Panc1 (cell line): ENCODE data around the gene OPA1. TPM values are rescaled to one million over a fixed set of nuclear protein-coding genes. Genes with fewer than 3 reads are reported as not detected.

Experiments
- ATAC-seq: fragments of 200-7000 bp; cut with Tn5 transposase; 2 replicates; pipeline ENCODE4 v1.9.1; 2020; ENCODE audit warnings: mild to moderate bottlenecking, moderate library complexity
- BruUV-seq: library from RNA; stranded (reverse); fragments of 400-500 nt; replicated peaks from 2 replicates; lab custom pipeline; 2021; lab: Mats Ljungman, UMichigan
- CTCF ChIA-PET: fragments of 300-600 bp; sonication (Branson Sonifier 250); formaldehyde crosslinking; loops from one replicate; lab custom pipeline; 2022; ENCODE audit warnings: antibody characterized with exemption; lab: Charles Lee
- POLR2A ChIA-PET: fragments of 300-600 bp; sonication (Branson Sonifier 250); formaldehyde crosslinking; loops from one replicate; lab custom pipeline; 2022; ENCODE audit warnings: antibody characterized with exemption; lab: Charles Lee
- DNase-seq: peaks from one replicate; pipeline ENCODE4 v3.0.0-alpha.2; 2010; ENCODE audit warnings: low read depth, low spot score
- H3K27ac ChIP-seq: 2 replicates; pipeline ENCODE4 v1.5.1; 2011; ENCODE audit warnings: mild to moderate bottlenecking, low read length, inconsistent platforms
- H3K27me3 ChIP-seq: fragments of 200-500 bp; sonication (Bioruptor generic); 2 replicates; pipeline ENCODE4 v1.6.0; 2014; ENCODE audit warnings: low read length, inconsistent platforms; ENCODE audit not compliant: control insufficient read depth, insufficient read depth
- H3K36me3 ChIP-seq: fragments of 200-500 bp; sonication (Bioruptor generic); 2 replicates; pipeline ENCODE4 v1.5.1; 2014; ENCODE audit warnings: inconsistent platforms, mild to moderate bottlenecking, low read length, moderate library complexity; ENCODE audit not compliant: control insufficient read depth, insufficient read depth
- H3K4me1 ChIP-seq: 2 replicates; pipeline ENCODE4 v1.5.1; 2011; ENCODE audit warnings: inconsistent platforms, mild to moderate bottlenecking, low read length, moderate library complexity; ENCODE audit not compliant: control insufficient read depth, insufficient read depth
- H3K4me3 ChIP-seq, 2 experiments: 2 replicates each; pipeline ENCODE4 v1.5.1; 2011 to 2012; ENCODE audit warnings: low read depth in 2 of 2, low read length in 2 of 2, mild to moderate bottlenecking in 2 of 2, inconsistent platforms in 1 of 2, moderate library complexity in 1 of 2
- H3K9me3 ChIP-seq: fragments of 200-500 bp; sonication (Bioruptor generic); 2 replicates; pipeline ENCODE4 v1.5.1; 2014; ENCODE audit warnings: low read depth, mild to moderate bottlenecking, inconsistent platforms, low read length, moderate library complexity; ENCODE audit not compliant: control insufficient read depth, insufficient read depth
- CTCF ChIP-seq: fragments of 450-650 bp; IDR thresholded peaks from 2 replicates; pipeline ENCODE4 v1.5.1; 2017; ENCODE audit warnings: mild to moderate bottlenecking
- POLR2AphosphoS5 ChIP-seq: IDR thresholded peaks from 2 replicates; pipeline ENCODE4 v1.6.1; 2012; ENCODE audit warnings: mild to moderate bottlenecking, low read depth, low read length, moderate library complexity
- REST ChIP-seq, 2 experiments: IDR thresholded peaks; 2 replicates each; pipeline ENCODE4 v1.6.1; 2011 to 2012; ENCODE audit warnings: low read depth in 2 of 2, control low read depth in 1 of 2, low read length in 1 of 2, mild to moderate bottlenecking in 1 of 2, moderate library complexity in 1 of 2; ENCODE audit not compliant: insufficient read depth in 1 of 2
- SIN3A ChIP-seq: IDR thresholded peaks from 2 replicates; pipeline ENCODE4 v1.6.1; 2012; ENCODE audit warnings: low read depth, mild to moderate bottlenecking, low read length, moderate library complexity, borderline replicate concordance; ENCODE audit not compliant: insufficient read depth
- TCF7L2 ChIP-seq: IDR thresholded peaks from 2 replicates; pipeline ENCODE4 v1.6.1; 2011; ENCODE audit warnings: mild to moderate bottlenecking, low read depth, low read length, inconsistent platforms
- in situ Hi-C: cut with HindIII; loops from 2 replicates; pipeline ENCODE4 v1.10.0; 2016; ENCODE audit warnings: low sequenced_read_pairs, low pct_unique_long_range_greater_than_20kb
- intact Hi-C: fragments of 100-400 bp; cut with micrococcal nuclease; formaldehyde crosslinking; loops from one replicate; pipeline ENCODE4 v1.10.0; 2022; ENCODE audit not compliant: unreplicated experiment
- total RNA-seq: library from RNA; stranded (reverse); gene quantifications from one replicate; pipeline ENCODE4 v1.2.1, GENCODE V29; 2021; ENCODE audit not compliant: unreplicated experiment

The OPA1 gene
- total RNA-seq, 1 experiment from 2014 or later = 109 TPM

GRCh38 chr3:193727089-193727488 is 134.1 kb downstream of the OPA1 start:
- H3K4me1 ChIP-seq = no peaks in the 10 kb centered on the region
- in situ Hi-C loops (no loop called here), intact Hi-C loops (no loop called here)
- no peak overlapping the region for H3K4me3 ChIP-seq
- no peaks in the 10 kb centered on the region for H3K27me3 ChIP-seq
- CTCF ChIA-PET = no interaction called here
- POLR2A ChIA-PET = no interaction called here
- TF ChIP-seq CTCF (no peak), REST (IDR thresholded peaks at IDR 0.05; ENCODE audit: insufficient read depth in 1 of 2, low read depth in 2 of 2, low read length in 1 of 2) (no peak), SIN3A (no peak), TCF7L2 (no peak), POLR2AphosphoS5 (no peak)
- ATAC-seq (no peak), DNase-seq (no peak)
- no peaks in the 10 kb centered on the region for H3K9me3 ChIP-seq
- BruUV-seq = no TSS peak
- no peaks in the 10 kb centered on the region for H3K36me3 ChIP-seq
- no peak overlapping the region for H3K27ac ChIP-seq

GRCh38 chr3:193728429-193729087 is 135.6 kb downstream of the OPA1 start:
- ATAC-seq (no peak), DNase-seq (no peak)
- intact Hi-C loops (no loop called here), in situ Hi-C loops (no loop called here)
- H3K27me3 ChIP-seq = no peaks in the 10 kb centered on the region
- no peaks in the 10 kb centered on the region for H3K9me3 ChIP-seq
- no peak for TF ChIP-seq REST (IDR thresholded peaks at IDR 0.05; ENCODE audit: insufficient read depth in 1 of 2, low read depth in 2 of 2, low read length in 1 of 2)
- TF ChIP-seq SIN3A = no peak
- H3K4me1 ChIP-seq = no peaks in the 10 kb centered on the region
- BruUV-seq = no TSS peak
- no peak overlapping the region for H3K4me3 ChIP-seq
- POLR2A ChIA-PET = interaction anchor here (0.6 kb wide), 1 partner anchor 600 kb away, joined by 3 read pairs; no protein-coding TSS in a partner anchor
- CTCF ChIA-PET = interaction anchor here (0.6 kb wide), 1 partner anchor 51 kb away, joined by 3 read pairs; no protein-coding TSS in a partner anchor
- H3K27ac ChIP-seq = no peak overlapping the region
- no peaks in the 10 kb centered on the region for H3K36me3 ChIP-seq
